ENCODE data around the gene NOTCH1. TPM values are rescaled to one million over a fixed set of nuclear protein-coding genes. Genes with fewer than 3 reads are reported as not detected.

NOTCH1 gene
- total RNA-seq, 1 donor from 2014 or later = 70.2 TPM

DNA sequence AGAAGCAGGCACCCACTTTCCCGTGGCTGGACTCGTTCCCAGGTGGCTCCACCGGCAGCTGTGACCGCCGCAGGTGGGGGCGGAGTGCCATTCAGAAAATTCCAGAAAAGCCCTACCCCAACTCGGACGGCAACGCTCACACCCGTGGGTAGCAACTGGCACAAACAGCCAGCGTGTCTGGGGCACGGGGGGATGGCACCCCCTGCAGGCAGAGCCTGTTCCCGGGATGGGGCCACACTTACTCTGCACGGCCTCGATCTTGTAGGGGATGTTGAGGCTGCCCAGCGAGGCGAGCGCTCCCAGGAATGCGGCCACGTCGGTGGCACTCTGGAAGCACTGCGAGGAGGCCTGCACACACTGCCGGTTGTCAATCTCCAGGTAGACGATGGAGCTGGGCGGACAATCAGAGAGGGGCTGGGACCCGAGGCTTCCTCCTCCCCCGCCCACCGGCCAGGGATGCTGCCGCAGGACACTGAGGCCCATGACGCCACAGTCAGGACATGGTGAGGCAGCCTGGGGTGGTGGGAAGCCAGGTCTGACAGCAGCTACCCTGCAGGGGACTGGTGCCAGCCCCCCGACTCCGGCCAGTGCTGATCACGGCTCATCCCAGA lies 42.8 kb downstream of the NOTCH1 start:
- no peak for DNase-seq (ENCODE audit: low read depth in 2 of 2)

DNA sequence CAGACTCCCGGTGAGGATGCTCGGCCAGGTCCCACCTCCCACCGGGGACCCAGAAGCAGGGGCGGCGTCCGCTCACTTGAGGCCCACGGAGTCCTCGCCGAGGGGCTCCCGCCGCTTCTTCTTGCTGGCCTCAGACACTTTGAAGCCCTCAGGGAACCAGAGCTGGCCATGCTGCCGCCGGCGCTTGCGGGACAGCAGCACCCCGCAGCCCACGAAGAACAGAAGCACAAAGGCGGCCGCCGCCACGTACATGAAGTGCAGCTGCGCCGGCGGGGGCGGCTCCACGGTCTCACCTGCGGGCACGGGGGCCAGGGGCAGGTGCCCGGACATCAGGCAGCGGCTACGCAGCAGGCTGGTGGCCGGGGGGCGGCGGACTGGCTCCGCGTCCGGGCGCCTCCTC lies 43.7 kb downstream of the NOTCH1 start:
- DNase-seq (ENCODE audit: low read depth in 2 of 2) = no peak

GRCh38 chr9:136501686-136502085 lies 44.2 kb downstream of the NOTCH1 start:
- DNase-seq (ENCODE audit: low read depth in 2 of 2) = no peak

- no peak for DNase-seq (ENCODE audit: low read depth in 2 of 2)
These were observed 45.6 kb downstream of the NOTCH1 start for GRCh38 chr9:136499935-136500910.

- no peak for DNase-seq (ENCODE audit: low read depth in 2 of 2)
These were observed 46.5 kb downstream of the NOTCH1 start for GRCh38 chr9:136499071-136499934.

DNA sequence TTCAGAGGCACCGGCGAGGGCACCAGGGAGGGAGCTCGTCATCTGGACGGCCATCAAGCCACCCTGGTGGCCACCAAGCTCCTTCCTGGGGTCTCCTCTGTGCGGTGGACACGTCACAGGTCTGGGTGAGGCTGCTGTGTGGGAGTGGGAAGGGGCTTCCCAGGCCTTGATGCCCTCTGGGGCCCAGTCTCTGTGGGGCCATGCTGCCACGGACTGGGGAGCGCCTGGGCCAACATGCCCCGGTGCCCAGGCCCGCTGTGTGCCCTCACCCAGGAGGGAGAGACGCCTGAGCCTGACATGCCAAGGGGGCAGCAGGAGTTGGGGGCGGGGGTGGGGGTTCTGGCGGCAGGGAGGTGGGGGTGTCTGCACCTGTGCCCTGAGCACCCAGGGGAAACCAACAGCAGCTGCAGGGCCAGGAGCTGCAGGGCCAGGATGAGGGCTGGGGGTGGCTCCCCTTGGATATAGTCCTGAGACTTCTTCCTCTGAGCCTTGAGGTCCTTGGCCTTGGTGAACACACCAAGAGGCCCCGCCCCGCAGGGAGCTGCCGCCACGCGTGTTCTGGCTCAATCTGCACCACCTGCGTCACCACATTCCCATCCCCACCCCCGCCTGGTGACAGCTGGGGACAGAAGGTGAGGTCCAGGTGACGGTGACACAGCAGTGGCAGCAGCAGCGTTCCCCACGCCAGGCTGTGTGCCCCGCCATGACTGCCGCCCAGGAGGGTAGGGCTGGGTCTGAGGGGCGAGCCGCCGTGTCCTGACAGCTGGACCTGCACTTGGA lies 47.7 kb downstream of the NOTCH1 start:
- DNase-seq (ENCODE audit: low read depth in 2 of 2) = no peak

DNA sequence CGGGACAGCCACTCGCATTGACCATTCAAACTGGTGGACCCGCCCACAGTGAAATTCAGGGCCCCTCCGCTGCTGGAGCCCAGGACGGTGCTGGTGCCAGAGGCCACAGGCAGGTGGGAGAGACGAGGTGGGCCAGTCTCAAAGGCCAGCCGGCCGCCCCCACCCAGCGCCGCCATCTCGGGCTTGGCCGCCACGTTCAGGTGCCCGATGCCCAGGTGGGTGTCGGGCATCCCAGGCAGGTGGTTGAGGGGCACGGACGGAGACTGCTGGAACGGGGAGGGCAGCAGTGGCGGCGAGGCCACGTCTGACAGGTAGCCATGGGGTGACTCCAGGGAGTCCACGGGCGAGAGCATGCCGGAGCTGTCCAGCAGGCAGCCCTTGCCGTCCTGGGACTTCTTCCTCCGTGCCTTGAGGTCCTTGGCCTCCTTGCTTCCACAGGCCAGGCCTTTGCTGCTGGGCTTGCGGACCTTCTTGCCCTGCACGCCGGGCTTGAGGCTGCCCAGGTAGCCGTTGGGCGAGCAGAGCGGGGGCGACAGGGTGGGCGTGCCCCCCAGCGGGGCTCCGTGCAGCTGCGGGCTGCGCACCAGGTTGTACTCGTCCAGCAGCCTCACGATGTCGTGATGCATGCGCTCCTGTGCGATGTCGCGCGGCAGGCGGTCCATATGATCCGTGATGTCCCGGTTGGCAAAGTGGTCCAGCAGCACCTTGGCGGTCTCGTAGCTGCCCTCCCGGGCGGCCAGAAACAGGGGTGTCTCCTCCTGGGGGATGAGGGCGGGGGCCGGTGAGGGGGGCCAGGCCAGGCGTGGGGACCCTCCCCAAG lies 48.8 kb downstream of the NOTCH1 start:
- no peak for DNase-seq (ENCODE audit: low read depth in 2 of 2)

DNA sequence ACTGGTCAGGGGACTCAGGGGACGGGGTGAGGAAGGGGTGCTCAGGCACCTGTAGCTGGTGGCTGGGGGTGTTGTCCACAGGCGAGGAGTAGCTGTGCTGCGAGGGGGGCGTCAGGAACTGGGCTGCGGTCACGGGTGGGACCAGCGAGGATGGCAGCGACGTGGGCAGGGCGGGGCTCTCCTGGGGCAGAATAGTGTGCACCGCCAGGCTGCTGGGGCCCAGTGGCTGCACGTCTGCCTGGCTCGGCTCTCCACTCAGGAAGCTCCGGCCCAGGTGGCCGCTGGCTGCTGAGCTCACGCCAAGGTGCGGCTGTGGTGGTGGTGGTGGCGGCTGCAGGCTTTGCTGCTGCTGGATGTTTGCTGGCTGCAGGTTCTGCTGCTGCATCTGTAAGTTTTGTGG lies 49.7 kb downstream of the NOTCH1 start:
- no peak for DNase-seq (ENCODE audit: low read depth in 2 of 2)

GRCh38 chr9:136495238-136495800 lies 50.5 kb downstream of the NOTCH1 start:
- DNase-seq (ENCODE audit: low read depth in 2 of 2) = no peak

DNA sequence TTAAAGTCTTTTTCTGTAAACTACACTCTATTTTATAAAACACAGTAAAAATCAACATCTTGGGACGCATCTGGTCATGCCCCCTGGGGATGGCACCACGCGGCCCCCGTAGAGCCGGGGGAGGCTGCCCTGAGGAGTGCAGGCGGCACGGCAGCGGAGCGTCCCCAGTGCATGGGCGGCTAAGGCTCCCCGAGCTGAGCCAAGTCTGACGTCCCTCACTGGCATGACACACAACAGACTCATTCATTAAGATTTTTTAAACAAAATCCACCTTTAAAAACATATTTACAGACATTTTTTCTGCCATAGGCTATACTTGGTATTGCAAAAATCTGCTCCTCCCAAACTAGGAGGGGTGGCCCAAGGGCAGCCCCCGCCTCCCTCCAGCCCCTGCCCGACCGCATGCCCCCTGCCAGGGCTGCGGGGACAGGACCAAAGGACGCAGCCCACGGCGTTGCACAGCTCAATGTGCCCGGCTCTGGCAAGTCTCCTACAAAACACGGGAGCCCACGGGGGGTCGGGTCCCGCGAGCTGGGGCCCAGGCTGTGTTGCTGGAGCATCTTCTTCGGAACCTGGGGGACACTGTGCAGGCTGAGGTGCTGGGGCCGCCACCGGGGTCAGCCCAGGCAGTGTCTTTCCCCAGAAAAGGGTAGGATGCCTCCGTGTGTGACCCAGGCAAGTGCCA lies 51.2 kb downstream of the NOTCH1 start:
- no peak for DNase-seq (ENCODE audit: low read depth in 2 of 2)

DNA sequence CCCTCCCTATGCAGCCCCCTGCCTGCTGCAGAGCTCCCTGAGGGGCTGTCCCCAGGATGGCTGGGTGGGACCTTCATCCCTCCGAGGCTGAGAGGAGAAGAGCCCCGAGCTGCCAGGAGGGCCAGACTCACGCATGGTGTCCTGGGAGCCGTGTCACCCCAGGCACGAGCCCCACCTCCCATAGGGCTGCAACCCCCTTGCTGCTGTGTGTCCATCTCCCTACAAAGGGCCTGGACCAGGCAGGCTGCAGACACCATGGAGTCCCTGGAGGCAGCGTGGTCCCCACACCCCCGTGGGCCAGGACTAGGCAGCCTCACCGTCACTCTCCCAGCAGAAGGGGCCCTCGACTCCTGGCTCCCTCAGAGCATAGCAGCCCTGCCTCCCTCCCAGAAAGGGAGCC lies 51.8 kb downstream of the NOTCH1 start:
- DNase-seq (ENCODE audit: low read depth in 2 of 2) = no peak

- DNase-seq (ENCODE audit: low read depth in 2 of 2) = no peak
These were observed 52.3 kb downstream of the NOTCH1 start for GRCh38 chr9:136493567-136493971.

GRCh38 chr9:136492978-136493522 lies 52.8 kb downstream of the NOTCH1 start:
- DNase-seq (ENCODE audit: low read depth in 2 of 2) = no peak

- DNase-seq (ENCODE audit: low read depth in 2 of 2) = no peak
These were observed 56.1 kb downstream of the NOTCH1 start for GRCh38 chr9:136489731-136490130.

DNA sequence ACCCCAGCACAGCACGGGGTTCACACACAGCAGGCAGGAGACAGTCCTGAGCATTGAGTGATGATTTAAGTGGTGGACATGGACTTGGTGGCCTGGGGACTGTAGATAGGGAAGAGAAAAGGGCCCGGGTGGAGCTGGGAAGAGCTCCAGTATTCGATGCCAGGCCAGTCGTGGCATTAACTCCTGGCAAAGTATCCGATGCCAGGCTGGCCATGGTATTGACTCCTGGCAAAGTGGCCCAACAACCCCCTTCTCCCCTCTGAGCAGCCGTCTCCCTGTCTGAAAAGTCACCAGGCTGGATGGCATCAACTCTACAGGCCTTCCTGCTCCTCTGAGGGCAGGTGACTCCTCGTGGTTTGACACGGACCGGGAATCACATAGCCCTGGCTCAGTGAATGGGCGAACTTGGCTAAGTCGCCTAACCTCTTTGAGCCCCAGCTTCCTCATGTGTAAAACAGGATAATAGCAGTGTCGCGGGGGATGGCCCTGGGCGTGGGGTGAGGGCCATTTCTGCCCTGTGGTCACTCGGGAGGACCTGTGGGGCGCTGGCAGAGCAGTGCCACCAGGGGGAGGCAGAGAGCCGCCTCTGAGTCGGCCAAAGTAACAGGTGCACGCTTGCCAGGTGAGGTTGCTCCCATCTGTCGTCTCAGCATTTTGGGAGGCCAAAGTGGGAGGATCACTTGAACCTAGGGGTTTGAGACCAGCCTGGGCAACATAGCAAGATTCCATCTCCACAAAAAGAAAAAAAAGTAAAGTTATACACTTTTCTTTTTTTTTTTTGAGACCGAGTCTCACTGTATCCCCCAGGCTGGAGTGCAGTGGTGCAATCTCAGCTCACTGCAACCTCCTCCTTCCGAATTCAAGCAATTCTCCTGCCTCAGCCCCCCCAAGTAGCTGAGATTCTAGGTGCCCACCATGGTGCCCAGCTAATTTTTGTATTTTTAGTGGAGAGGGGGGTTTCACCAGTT lies 57.3 kb downstream of the NOTCH1 start:
- DNase-seq (ENCODE audit: low read depth in 2 of 2) = peak; percentile 26 to 54

DNA sequence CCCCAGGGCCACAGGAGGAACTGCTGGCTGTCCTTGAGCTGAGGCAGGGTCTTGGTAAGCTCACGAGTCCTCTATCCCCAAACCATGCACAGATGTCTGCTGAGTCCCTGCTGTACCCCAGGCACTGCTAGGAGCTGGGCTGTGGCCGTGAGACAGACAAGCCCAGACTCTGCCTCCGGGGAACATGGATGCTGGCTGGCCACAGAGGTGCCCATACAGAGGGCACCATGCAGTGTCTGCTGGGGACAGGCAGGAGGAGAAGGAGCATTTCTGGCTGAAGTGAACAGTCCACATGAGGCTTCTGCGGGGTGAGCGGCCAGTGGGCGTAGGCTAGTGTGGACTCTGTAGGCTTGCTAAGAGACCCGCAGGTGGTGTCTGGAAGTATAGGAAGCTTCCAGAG lies 58.2 kb downstream of the NOTCH1 start:
- DNase-seq (ENCODE audit: low read depth in 2 of 2) = no peak

DNA sequence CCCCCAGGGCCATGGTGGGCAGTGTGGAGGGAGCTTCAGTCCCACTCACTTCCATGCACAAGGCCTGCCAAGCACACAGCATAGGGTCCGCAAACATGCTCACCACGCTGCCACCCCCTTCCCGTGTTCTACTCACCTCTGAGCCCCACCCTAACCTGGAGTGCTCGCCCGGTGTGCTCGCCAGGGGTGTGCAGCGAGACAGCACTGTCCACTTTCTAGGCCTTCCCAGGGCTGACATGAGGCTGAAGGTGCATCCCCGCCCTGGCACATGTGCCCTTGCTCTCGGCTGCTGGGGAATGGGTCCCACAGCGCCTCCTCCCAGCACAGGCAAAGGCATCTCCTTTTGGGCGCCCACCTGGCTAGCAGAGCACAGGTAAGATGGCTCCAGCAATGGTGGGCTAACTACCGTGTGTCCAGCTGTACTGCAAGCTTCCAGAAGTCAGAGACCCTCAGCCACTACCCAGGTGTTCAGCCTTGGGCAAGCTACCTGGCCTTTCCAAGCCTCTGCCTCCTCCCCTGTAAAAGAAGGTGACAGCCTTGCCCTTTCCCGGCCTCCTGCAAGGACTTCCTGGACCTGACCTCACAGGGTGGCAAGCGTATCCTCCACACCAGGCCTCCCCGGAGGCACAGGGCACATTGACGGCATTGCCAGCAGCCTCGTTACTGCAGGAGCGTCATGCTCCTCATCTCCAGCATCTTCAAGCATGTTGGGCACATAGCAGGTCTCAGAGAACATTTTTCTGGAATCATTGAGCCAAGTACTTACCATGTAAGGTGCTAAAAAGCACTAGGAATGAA lies 58.8 kb downstream of the NOTCH1 start:
- DNase-seq (ENCODE audit: low read depth in 2 of 2) = no peak
